Measurements from ENCODE around the gene FMN2.

DNA sequence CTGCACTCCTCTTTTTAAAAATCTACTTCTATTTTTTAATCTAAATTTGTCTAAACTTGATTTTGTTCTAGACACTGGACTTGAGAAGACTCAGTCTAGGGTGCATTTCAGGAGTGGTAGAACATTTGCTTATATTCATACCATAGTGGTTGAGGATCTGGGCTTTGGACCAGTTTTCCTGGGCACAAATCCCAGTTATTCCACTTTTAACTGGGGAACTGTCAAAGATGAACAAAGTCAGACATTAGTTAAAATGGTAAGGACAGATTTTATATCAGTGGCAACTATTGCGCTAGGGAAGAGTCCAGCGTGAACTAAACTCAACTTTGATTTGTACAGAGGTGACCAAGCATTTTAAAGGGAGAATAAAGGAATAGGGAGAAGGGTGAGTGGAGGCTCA, 102.4 kb downstream of the FMN2 start:
- TF ChIP-seq, protein P1, sequence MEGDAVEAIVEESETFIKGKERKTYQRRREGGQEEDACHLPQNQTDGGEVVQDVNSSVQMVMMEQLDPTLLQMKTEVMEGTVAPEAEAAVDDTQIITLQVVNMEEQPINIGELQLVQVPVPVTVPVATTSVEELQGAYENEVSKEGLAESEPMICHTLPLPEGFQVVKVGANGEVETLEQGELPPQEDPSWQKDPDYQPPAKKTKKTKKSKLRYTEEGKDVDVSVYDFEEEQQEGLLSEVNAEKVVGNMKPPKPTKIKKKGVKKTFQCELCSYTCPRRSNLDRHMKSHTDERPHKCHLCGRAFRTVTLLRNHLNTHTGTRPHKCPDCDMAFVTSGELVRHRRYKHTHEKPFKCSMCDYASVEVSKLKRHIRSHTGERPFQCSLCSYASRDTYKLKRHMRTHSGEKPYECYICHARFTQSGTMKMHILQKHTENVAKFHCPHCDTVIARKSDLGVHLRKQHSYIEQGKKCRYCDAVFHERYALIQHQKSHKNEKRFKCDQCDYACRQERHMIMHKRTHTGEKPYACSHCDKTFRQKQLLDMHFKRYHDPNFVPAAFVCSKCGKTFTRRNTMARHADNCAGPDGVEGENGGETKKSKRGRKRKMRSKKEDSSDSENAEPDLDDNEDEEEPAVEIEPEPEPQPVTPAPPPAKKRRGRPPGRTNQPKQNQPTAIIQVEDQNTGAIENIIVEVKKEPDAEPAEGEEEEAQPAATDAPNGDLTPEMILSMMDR (IDR thresholded peaks at IDR 0.05): no peak
- TF ChIP-seq ZFX (IDR thresholded peaks at IDR 0.05; ENCODE audit: borderline replicate concordance): no peak
